B cell (primary cell): ENCODE measurements around the gene IL25. TPM values are rescaled to one million over a fixed set of nuclear protein-coding genes. Genes with fewer than 3 reads are reported as not detected.

Source experiments
- ATAC-seq: fragments of 200-7000 bp; cut with Tn5 transposase; one replicate; pipeline ENCODE4 v1.10.0; 2021; ENCODE audit warnings: low read depth, mild to moderate bottlenecking, moderate number of reproducible peaks, moderate library complexity
- CTCF ChIA-PET: fragments of 350-600 bp; sonication (Branson Sonifier 250); formaldehyde crosslinking; loops from one replicate; lab custom pipeline; 2021; ENCODE audit warnings: antibody characterized with exemption, inconsistent platforms; lab: Charles Lee
- POLR2A ChIA-PET: fragments of 350-600 bp; sonication (Branson Sonifier 250); formaldehyde crosslinking; loops from one replicate; lab custom pipeline; 2021; ENCODE audit warnings: antibody characterized with exemption; lab: Charles Lee
- DNase-seq: peaks from one replicate; pipeline ENCODE4 v3.0.0; 2013
- H2AFZ ChIP-seq: 2 replicates; pipeline ENCODE4 v1.6.1; 2012; ENCODE audit warnings: mild to moderate bottlenecking, low read depth, low read length; ENCODE audit not compliant: insufficient read depth, poor library complexity, severe bottlenecking
- H3K27ac ChIP-seq, 2 donors: 1 replicate in 1 of 2; 2 replicates in 1 of 2; pipeline ENCODE4 v1.5.1; 2012 to 2013; ENCODE audit warnings: low read length in 2 of 2, mild to moderate bottlenecking in 2 of 2, moderate library complexity in 1 of 2
- H3K27me3 ChIP-seq, 4 experiments: fragments of 200-600 bp in 1 of 4; sonication (generic) in 1 of 4; replicated peaks in 1 of 4; 1 replicate in 2 of 4; 2 replicates in 2 of 4; pipeline versions ENCODE4 v1.6.1 to v1.7.0; 2013 to 2016; ENCODE audit warnings: low read length in 3 of 4, mild to moderate bottlenecking in 2 of 4, mixed read lengths in 1 of 4, moderate library complexity in 1 of 4; ENCODE audit not compliant: insufficient read depth in 4 of 4, control insufficient read depth in 3 of 4; ENCODE audit errors: control extremely low read depth in 1 of 4
- H3K36me3 ChIP-seq, 2 experiments: replicated peaks in 1 of 2; 1 replicate in 1 of 2; 2 replicates in 1 of 2; pipeline versions ENCODE4 v1.6.1 to v1.7.1; 2013; ENCODE audit warnings: low read length in 1 of 2; ENCODE audit not compliant: insufficient read depth in 2 of 2, control insufficient read depth in 1 of 2; ENCODE audit errors: control extremely low read depth in 1 of 2, extremely low read depth in 1 of 2
- H3K4me1 ChIP-seq, 2 donors: fragments of 200-600 bp in 1 of 2; sonication (generic) in 1 of 2; 1 replicate in 1 of 2; 2 replicates in 1 of 2; pipeline versions ENCODE4 v1.5.1 to v1.6.1; 2013 to 2017; ENCODE audit warnings: low read length in 2 of 2; ENCODE audit not compliant: control insufficient read depth in 2 of 2, insufficient read depth in 2 of 2
- H3K4me2 ChIP-seq: replicated peaks from 2 replicates; pipeline ENCODE3; 2012; ENCODE audit warnings: mild to moderate bottlenecking, low read depth, low read length; ENCODE audit not compliant: poor library complexity, severe bottlenecking
- H3K4me3 ChIP-seq, 5 experiments: fragments of 200-600 bp in 1 of 5; sonication (generic) in 1 of 5; 1 replicate in 3 of 5; 2 replicates in 2 of 5; pipeline versions ENCODE4 v1.5.1 to v1.7.0; 2011 to 2016; ENCODE audit warnings: low read length in 4 of 5, mild to moderate bottlenecking in 4 of 5, low read depth in 2 of 5, control low read depth in 1 of 5, moderate library complexity in 1 of 5; ENCODE audit not compliant: insufficient read depth in 1 of 5; ENCODE audit errors: control extremely low read depth in 1 of 5, extremely low read depth in 1 of 5
- H3K79me2 ChIP-seq: fragments of 200-600 bp; sonication (generic); one replicate; pipeline ENCODE4 v1.6.0; 2016; ENCODE audit warnings: low read length; ENCODE audit not compliant: control insufficient read depth, insufficient read depth
- H3K9ac ChIP-seq: fragments of 200-600 bp; sonication (generic); 2 replicates; pipeline ENCODE4 v1.6.1; 2017; ENCODE audit warnings: mild to moderate bottlenecking, low read length, moderate library complexity
- H3K9me3 ChIP-seq, 3 donors: one replicate each; pipeline versions ENCODE4 v1.6.1 to v1.7.1; 2013; ENCODE audit warnings: low read length in 2 of 3; ENCODE audit not compliant: control insufficient read depth in 2 of 3, insufficient read depth in 1 of 3; ENCODE audit errors: control extremely low read depth in 1 of 3
- H4K20me1 ChIP-seq: 2 replicates; pipeline ENCODE4 v1.6.0; 2012; ENCODE audit warnings: mild to moderate bottlenecking, low read length; ENCODE audit not compliant: insufficient read depth, control insufficient read depth, poor library complexity, severe bottlenecking
- H3K27ac Mint-ChIP-seq: one replicate; pipeline ENCODE4 v1.8.0; 2021; ENCODE audit warnings: mixed read lengths
- H3K27me3 Mint-ChIP-seq: one replicate; pipeline ENCODE4 v1.8.0; 2021; ENCODE audit warnings: mixed read lengths
- H3K4me1 Mint-ChIP-seq: one replicate; pipeline ENCODE4 v1.8.0; 2021; ENCODE audit warnings: mixed read lengths
- H3K4me3 Mint-ChIP-seq: one replicate; pipeline ENCODE4 v1.8.0; 2021; ENCODE audit warnings: mixed read lengths
- H3K9me3 Mint-ChIP-seq: one replicate; pipeline ENCODE4 v1.8.0; 2022; ENCODE audit warnings: mixed read lengths; ENCODE audit not compliant: insufficient read depth
- CTCF ChIP-seq: fragments of 200-600 bp; IDR thresholded peaks from one replicate; pipeline ENCODE4 v1.8.0; 2022; ENCODE audit warnings: antibody characterized with exemption, mild to moderate bottlenecking
- EZH2 ChIP-seq: IDR thresholded peaks from 2 replicates; pipeline ENCODE4 v1.6.1; 2012; ENCODE audit warnings: borderline replicate concordance, low read depth, mild to moderate bottlenecking, moderate library complexity, low read length; ENCODE audit not compliant: insufficient read depth, poor library complexity, severe bottlenecking
- WGBS: methylation state at CpG from one replicate; pipeline ENCODE4 v1.1.5; 2013; ENCODE audit warnings: missing lambda C conversion rate; ENCODE audit not compliant: insufficient coverage; 5-methylcytosine and 5-hydroxymethylcytosine counted together
- intact Hi-C: fragments of 100-400 bp; cut with micrococcal nuclease; formaldehyde crosslinking; loops from one replicate; pipeline ENCODE4 v1.10.0; 2022
- polyA plus RNA-seq: library from polyadenylated mRNA; depleted of rRNA; stranded (reverse); fragments of >200 nt; gene quantifications from 2 replicates; pipeline ENCODE4 v1.2.3, GENCODE V29; 2012
- total RNA-seq, 2 donors: library from RNA; stranded (reverse); fragments of 120-200 nt in 1 of 2; gene quantifications; 1 replicate in 1 of 2; 2 replicates in 1 of 2; pipeline versions ENCODE4 v1.2.3 to v1.2.4, GENCODE V29; 2013 to 2022

IL25 gene
- total and polyA plus RNA-seq, 2 donors (not counting 1 experiment from before 2014, with no cell fraction given) = not detected

- Histone ChIP-seq H4K20me1 (no peaks in the 10 kb centered on the region), H3K4me2 (no peak overlapping the region), H3K79me2 (no peaks in the 10 kb centered on the region), H3K4me3 (no peak overlapping the region), H3K27ac (no peak overlapping the region), H3K4me1 (no peaks in the 10 kb centered on the region), H3K36me3 (no peaks in the 10 kb centered on the region), H2AFZ (no peak overlapping the region), H3K9ac (no peak overlapping the region), H3K9me3 (no peaks in the 10 kb centered on the region), H3K27me3 (peaks cover 0 to 10% (median under 1%) of the 10 kb centered on the region in 4 experiments)
- ATAC-seq = no peak
- Mint-ChIP-seq H3K9me3 (no peaks in the 10 kb centered on the region), H3K27ac (no peak overlapping the region), H3K4me1 (no peaks in the 10 kb centered on the region), H3K4me3 (no peak overlapping the region), H3K27me3 (peaks cover 16% of the 10 kb centered on the region)
- POLR2A ChIA-PET = no interaction called here
- WGBS = 96% methylated on average over 20 of the region's 21 CpGs
- intact Hi-C loops = no loop called here
- TF ChIP-seq CTCF (no peak), EZH2 (no peak)
- DNase-seq = no peak
- CTCF ChIA-PET = interaction anchor here (8.7 kb wide), 1 partner anchor 108 kb away, joined by 129 read pairs; no protein-coding TSS in a partner anchor
Measured at GRCh38 chr14:23375527-23376251, 3.1 kb downstream of the IL25 start.

- Histone ChIP-seq H2AFZ (no peak within 1 kb of the TSS), H3K4me2 (no peak within 1 kb of the TSS), H3K79me2 (no peaks in the 10 kb centered on the region), H3K27me3 (peaks cover 0 to 12% (median 0%) of the 10 kb centered on the region in 4 experiments), H3K9ac (no peak within 1 kb of the TSS), H3K36me3 (no peaks in the 10 kb centered on the region), H3K4me1 (no peaks in the 10 kb centered on the region), H3K9me3 (no peaks in the 10 kb centered on the region), H3K27ac (no peak within 1 kb of the TSS), H3K4me3 (no peak within 1 kb of the TSS), H4K20me1 (no peaks in the 10 kb centered on the region)
- Mint-ChIP-seq H3K4me1 (no peaks in the 10 kb centered on the region), H3K27ac (no peak within 1 kb of the TSS), H3K9me3 (no peaks in the 10 kb centered on the region), H3K27me3 (peaks cover 12% of the 10 kb centered on the region), H3K4me3 (no peak within 1 kb of the TSS)
- ATAC-seq = no peak
- POLR2A ChIA-PET = no interaction called here
- intact Hi-C loops = no loop called here
- WGBS = 70% methylated on average over 10 of the region's 13 CpGs
- no peak for DNase-seq
- TF ChIP-seq EZH2 = no peak
- no peak for TF ChIP-seq CTCF
- CTCF ChIA-PET = interaction anchor here (8.7 kb wide), 1 partner anchor 109 kb away, joined by 129 read pairs; no protein-coding TSS in a partner anchor
Measured at GRCh38 chr14:23376482-23377197, 4.0 kb downstream of the IL25 start, which contains the start of gene CMTM5. CMTM5 (plus strand) TSS chr14:23377046; CDS start chr14:23377252, 206 bp downstream.
